HepG2 (cell line): Measurements from ENCODE around the gene GUK1. TPM values are rescaled to one million over a fixed set of nuclear protein-coding genes. Genes with fewer than 3 reads are reported as not detected.

Source experiments
- DMAP1 ChIP-seq: IDR thresholded peaks from 2 replicates; pipeline ENCODE4 v1.6.1; 2016
- GATA4 ChIP-seq: sonication (generic); IDR thresholded peaks from 2 replicates; pipeline ENCODE4 v1.6.1; 2016; ENCODE audit warnings: antibody characterized with exemption, low read depth, borderline replicate concordance
- HOXA5 ChIP-seq: sonication (generic); formaldehyde crosslinking; IDR thresholded peaks from 2 replicates; pipeline ENCODE4 v1.4.0; 2020; ENCODE audit warnings: missing genetic modification reagents
- HOXA9 ChIP-seq: sonication (generic); formaldehyde crosslinking; IDR thresholded peaks from 2 replicates; pipeline ENCODE4 v1.8.1; 2022; ENCODE audit warnings: missing genetic modification reagents, mild to moderate bottlenecking, moderate library complexity, borderline replicate concordance
- KLF12 ChIP-seq: sonication (generic); formaldehyde crosslinking; IDR thresholded peaks from 2 replicates; pipeline ENCODE4 v1.4.0; 2020; ENCODE audit warnings: missing genetic modification reagents, borderline replicate concordance
- PHF5A ChIP-seq: IDR thresholded peaks from one replicate; pipeline ENCODE4 v1.6.1; 2018; ENCODE audit warnings: low read depth, missing genetic modification reagents; ENCODE audit not compliant: unreplicated experiment
- PLRG1 ChIP-seq: fragments of 450-650 bp; conservative IDR thresholded peaks from 2 replicates; pipeline ENCODE4 v1.6.1; 2016
- RBM39 ChIP-seq: fragments of 200-400 bp; formaldehyde crosslinking; IDR thresholded peaks from one replicate; pipeline ENCODE4 v1.6.1; 2018; ENCODE audit warnings: antibody characterized with exemption, mild to moderate bottlenecking, low read depth, low read length; ENCODE audit not compliant: poor library complexity, severe bottlenecking
- RXRA ChIP-seq: sonication (generic); formaldehyde crosslinking; IDR thresholded peaks from 2 replicates; pipeline ENCODE4 v1.5.1; 2020; ENCODE audit warnings: missing genetic modification reagents
- YY1 ChIP-seq: IDR thresholded peaks from 2 replicates; pipeline ENCODE4 v1.6.1; 2011; ENCODE audit warnings: low read length, low read depth, moderate library complexity, mild to moderate bottlenecking; ENCODE audit not compliant: insufficient read depth, insufficient replicate concordance
- ZNF256 ChIP-seq: sonication (generic); formaldehyde crosslinking; conservative IDR thresholded peaks from 2 replicates; pipeline ENCODE4 v1.4.0; 2020; ENCODE audit warnings: missing genetic modification reagents
- ZNF501 ChIP-seq: sonication (generic); formaldehyde crosslinking; IDR thresholded peaks from 2 replicates; pipeline ENCODE4 v1.5.1; 2020; ENCODE audit warnings: mild to moderate bottlenecking, moderate library complexity, missing genetic modification reagents
- ZNF589 ChIP-seq: sonication (generic); formaldehyde crosslinking; conservative IDR thresholded peaks from 2 replicates; pipeline ENCODE4 v1.8.0; 2022; ENCODE audit warnings: mild to moderate bottlenecking, moderate library complexity, missing genetic modification reagents
- polyA plus RNA-seq, 8 experiments: library from polyadenylated mRNA; depleted of rRNA in 3 of 8; stranded (reverse) in 7 of 8; unstranded in 1 of 8; fragments of >200 nt; fragmentation: Illumina TruSeq in 4 of 8; extraction: Trizol in 4 of 8; gene quantifications; 2 replicates each; pipeline versions ENCODE4 v1.2.1 to v1.2.3, GENCODE V29; 2011 to 2016; ENCODE audit warnings: low read depth in 4 of 8, missing spikeins in 1 of 8, mixed read lengths in 1 of 8; ENCODE audit not compliant: insufficient read depth in 1 of 8
- total RNA-seq, 5 experiments: library from RNA; depleted of rRNA; stranded (reverse); fragments of >200 nt; fragmentation: Illumina TruSeq; extraction: Trizol; gene quantifications; 2 replicates each; pipeline ENCODE4 v1.2.3, GENCODE V29; 2016; ENCODE audit warnings: low read depth in 1 of 5
- TF ChIP-seq, protein P1 (sequence below): IDR thresholded peaks from 2 replicates; pipeline ENCODE4 v1.6.1; 2016
- TF ChIP-seq, protein P2 (sequence below), 2 experiments: sonication (generic) in 1 of 2; formaldehyde crosslinking in 1 of 2; IDR thresholded peaks; 2 replicates each; pipeline versions ENCODE4 v1.6.1 to v1.9.0; 2014 to 2022; ENCODE audit warnings: antibody characterized with exemption in 1 of 2, borderline replicate concordance in 1 of 2, inconsistent platforms in 1 of 2, low read depth in 1 of 2, missing genetic modification reagents in 1 of 2
- TF ChIP-seq, protein P3 (sequence below): sonication (generic); formaldehyde crosslinking; IDR thresholded peaks from 2 replicates; pipeline ENCODE4 v1.8.1; 2023; ENCODE audit warnings: missing genetic modification reagents, mild to moderate bottlenecking, borderline replicate concordance
- TF ChIP-seq, protein P4 (sequence below): sonication (generic); formaldehyde crosslinking; IDR thresholded peaks from 2 replicates; pipeline ENCODE4 v1.9.0; 2022; ENCODE audit warnings: missing genetic modification reagents, mild to moderate bottlenecking, borderline replicate concordance
- TF ChIP-seq, protein P5 (sequence below): sonication (generic); formaldehyde crosslinking; IDR thresholded peaks from 2 replicates; pipeline ENCODE4 v1.8.0; 2022; ENCODE audit warnings: missing genetic modification reagents, low read depth, mild to moderate bottlenecking, borderline replicate concordance
- TF ChIP-seq, protein P6 (sequence below): sonication (generic); formaldehyde crosslinking; IDR thresholded peaks from 2 replicates; pipeline ENCODE4 v1.5.1; 2020; ENCODE audit warnings: missing genetic modification reagents, mild to moderate bottlenecking, borderline replicate concordance

Gene GUK1
- total and polyA plus RNA-seq, 2 of the 13 experiments (the other 11 are each of a cell fraction or from before 2014, with no cell fraction given): 116 to 154 TPM

DNA sequence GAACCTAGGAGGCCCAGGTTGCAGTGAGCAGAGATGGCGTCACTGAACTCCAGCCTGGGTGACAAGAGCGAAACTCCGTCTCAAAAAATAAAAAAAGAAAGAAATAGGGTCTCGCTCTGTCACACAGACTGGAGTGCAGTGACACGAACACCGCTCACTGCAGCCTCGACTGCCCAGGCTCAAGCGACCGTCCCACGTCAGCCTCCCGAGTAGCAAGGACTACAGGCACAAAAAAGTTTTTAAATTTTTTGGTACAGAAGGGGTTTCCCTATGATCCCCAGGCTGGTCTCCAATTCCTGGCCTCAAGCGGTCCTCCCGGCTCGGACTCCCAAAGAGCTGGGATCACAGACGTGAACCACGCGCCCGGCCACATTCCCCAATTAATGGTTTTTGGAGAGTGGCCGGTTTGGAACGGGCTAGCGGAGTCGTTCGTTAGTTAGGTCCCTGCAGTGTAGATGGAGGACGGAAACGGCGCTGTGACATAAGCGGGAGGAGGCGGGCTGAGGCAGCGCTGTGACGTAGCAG is 611 bp upstream of the GUK1 start (continued):
- TF ChIP-seq, protein P1, sequence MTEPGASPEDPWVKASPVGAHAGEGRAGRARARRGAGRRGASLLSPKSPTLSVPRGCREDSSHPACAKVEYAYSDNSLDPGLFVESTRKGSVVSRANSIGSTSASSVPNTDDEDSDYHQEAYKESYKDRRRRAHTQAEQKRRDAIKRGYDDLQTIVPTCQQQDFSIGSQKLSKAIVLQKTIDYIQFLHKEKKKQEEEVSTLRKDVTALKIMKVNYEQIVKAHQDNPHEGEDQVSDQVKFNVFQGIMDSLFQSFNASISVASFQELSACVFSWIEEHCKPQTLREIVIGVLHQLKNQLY (CRISPR knock-in tag): no peak
- TF ChIP-seq, protein P2, sequence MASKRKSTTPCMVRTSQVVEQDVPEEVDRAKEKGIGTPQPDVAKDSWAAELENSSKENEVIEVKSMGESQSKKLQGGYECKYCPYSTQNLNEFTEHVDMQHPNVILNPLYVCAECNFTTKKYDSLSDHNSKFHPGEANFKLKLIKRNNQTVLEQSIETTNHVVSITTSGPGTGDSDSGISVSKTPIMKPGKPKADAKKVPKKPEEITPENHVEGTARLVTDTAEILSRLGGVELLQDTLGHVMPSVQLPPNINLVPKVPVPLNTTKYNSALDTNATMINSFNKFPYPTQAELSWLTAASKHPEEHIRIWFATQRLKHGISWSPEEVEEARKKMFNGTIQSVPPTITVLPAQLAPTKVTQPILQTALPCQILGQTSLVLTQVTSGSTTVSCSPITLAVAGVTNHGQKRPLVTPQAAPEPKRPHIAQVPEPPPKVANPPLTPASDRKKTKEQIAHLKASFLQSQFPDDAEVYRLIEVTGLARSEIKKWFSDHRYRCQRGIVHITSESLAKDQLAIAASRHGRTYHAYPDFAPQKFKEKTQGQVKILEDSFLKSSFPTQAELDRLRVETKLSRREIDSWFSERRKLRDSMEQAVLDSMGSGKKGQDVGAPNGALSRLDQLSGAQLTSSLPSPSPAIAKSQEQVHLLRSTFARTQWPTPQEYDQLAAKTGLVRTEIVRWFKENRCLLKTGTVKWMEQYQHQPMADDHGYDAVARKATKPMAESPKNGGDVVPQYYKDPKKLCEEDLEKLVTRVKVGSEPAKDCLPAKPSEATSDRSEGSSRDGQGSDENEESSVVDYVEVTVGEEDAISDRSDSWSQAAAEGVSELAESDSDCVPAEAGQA (IDR thresholded peaks at IDR 0.05; ENCODE audit: low read depth): no peak
- TF ChIP-seq, protein P2 (CRISPR knock-in tag; IDR thresholded peaks at IDR 0.05; ENCODE audit: borderline replicate concordance): no peak
- TF ChIP-seq HOXA5 (CRISPR knock-in tag) (peak; percentile 63; the same call in 1 of the 2 replicates), KLF12 (no peak), PHF5A (CRISPR knock-in tag) (peak; percentile 12), HOXA9 (CRISPR knock-in tag) (no peak), ZNF256 (CRISPR knock-in tag) (peak; percentile 74; the same call in 1 of the 2 replicates), YY1 (peak; percentile 45), DMAP1 (CRISPR knock-in tag) (no peak), RBM39 (peak; percentile 22), ZNF589 (CRISPR knock-in tag) (no peak), PLRG1 (no peak), GATA4 (no peak), ZNF501 (CRISPR knock-in tag) (no peak), RXRA (CRISPR knock-in tag) (no peak)
- TF ChIP-seq, protein P3, sequence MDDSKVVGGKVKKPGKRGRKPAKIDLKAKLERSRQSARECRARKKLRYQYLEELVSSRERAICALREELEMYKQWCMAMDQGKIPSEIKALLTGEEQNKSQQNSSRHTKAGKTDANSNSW (CRISPR knock-in tag): no peak
- TF ChIP-seq, protein P4, sequence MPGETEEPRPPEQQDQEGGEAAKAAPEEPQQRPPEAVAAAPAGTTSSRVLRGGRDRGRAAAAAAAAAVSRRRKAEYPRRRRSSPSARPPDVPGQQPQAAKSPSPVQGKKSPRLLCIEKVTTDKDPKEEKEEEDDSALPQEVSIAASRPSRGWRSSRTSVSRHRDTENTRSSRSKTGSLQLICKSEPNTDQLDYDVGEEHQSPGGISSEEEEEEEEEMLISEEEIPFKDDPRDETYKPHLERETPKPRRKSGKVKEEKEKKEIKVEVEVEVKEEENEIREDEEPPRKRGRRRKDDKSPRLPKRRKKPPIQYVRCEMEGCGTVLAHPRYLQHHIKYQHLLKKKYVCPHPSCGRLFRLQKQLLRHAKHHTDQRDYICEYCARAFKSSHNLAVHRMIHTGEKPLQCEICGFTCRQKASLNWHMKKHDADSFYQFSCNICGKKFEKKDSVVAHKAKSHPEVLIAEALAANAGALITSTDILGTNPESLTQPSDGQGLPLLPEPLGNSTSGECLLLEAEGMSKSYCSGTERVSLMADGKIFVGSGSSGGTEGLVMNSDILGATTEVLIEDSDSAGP (CRISPR knock-in tag): no peak
- TF ChIP-seq, protein P5, sequence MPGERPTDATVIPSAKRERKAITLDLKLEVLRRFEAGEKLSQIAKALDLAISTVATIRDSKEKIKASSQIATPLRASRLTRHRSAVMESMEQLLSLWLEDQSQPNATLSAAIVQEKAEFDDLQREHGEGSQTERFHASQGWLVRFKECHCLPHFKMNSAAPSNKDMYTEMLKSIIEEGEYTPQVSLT (CRISPR knock-in tag): no peak; the same call in 1 of the 2 replicates
- TF ChIP-seq, protein P6, sequence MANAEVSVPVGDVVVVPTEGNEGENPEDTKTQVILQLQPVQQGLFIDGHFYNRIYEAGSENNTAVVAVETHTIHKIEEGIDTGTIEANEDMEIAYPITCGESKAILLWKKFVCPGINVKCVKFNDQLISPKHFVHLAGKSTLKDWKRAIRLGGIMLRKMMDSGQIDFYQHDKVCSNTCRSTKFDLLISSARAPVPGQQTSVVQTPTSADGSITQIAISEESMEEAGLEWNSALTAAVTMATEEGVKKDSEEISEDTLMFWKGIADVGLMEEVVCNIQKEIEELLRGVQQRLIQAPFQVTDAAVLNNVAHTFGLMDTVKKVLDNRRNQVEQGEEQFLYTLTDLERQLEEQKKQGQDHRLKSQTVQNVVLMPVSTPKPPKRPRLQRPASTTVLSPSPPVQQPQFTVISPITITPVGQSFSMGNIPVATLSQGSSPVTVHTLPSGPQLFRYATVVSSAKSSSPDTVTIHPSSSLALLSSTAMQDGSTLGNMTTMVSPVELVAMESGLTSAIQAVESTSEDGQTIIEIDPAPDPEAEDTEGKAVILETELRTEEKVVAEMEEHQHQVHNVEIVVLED (CRISPR knock-in tag): no peak
